Neural crest cell (in vitro differentiated cells): ENCODE results near the gene PORCN. TPM values are rescaled to one million over a fixed set of nuclear protein-coding genes. Genes with fewer than 3 reads are reported as not detected.
"Not testable (repeated sequence)": the region's sequence is repeated elsewhere in the genome, so short reads cannot be mapped to it uniquely, and the experiment has no call there.

ENCODE experiments used
- DNase-seq: peaks from one replicate; pipeline ENCODE4 v3.0.0; 2021; ENCODE audit warnings: low read depth, mixed read lengths, low spot score
- H3K27ac Mint-ChIP-seq: one replicate; pipeline ENCODE4 v1.8.0; 2021; ENCODE audit warnings: mild to moderate bottlenecking, mixed read lengths; ENCODE audit not compliant: unreplicated experiment
- H3K27me3 Mint-ChIP-seq: 2 replicates; pipeline ENCODE4 v1.8.0; 2021; ENCODE audit warnings: low read depth, mild to moderate bottlenecking, mixed read lengths
- H3K36me3 Mint-ChIP-seq: 2 replicates; pipeline ENCODE4 v1.8.0; 2021; ENCODE audit warnings: low read depth, mild to moderate bottlenecking, mixed read lengths
- H3K4me1 Mint-ChIP-seq: 2 replicates; pipeline ENCODE4 v1.8.0; 2021; ENCODE audit warnings: mixed read lengths
- H3K4me3 Mint-ChIP-seq: one replicate; pipeline ENCODE4 v1.8.0; 2021; ENCODE audit warnings: mild to moderate bottlenecking, mixed read lengths
- H3K9me3 Mint-ChIP-seq: 2 replicates; pipeline ENCODE4 v1.8.0; 2021; ENCODE audit warnings: mixed read lengths
- CTCF ChIP-seq: fragments of 200-600 bp; sonication (generic); conservative IDR thresholded peaks from 2 replicates; pipeline ENCODE4 v1.5.0; 2021; ENCODE audit warnings: antibody characterized with exemption, mild to moderate bottlenecking
- total RNA-seq: library from RNA; stranded (reverse); gene quantifications from 2 replicates; pipeline ENCODE4 v1.2.1, GENCODE V29; 2021

Gene PORCN
- total RNA-seq, 1 donor from 2014 or later: 13.0 TPM

- no peaks in the 10 kb centered on the region for H3K27me3 Mint-ChIP-seq
- H3K4me1 Mint-ChIP-seq: peaks cover 19% of the 10 kb centered on the region
- TF ChIP-seq CTCF: no peak
- H3K9me3 Mint-ChIP-seq: peaks cover 3% of the 10 kb centered on the region
- H3K4me3 Mint-ChIP-seq: peak within 1 kb of the TSS; percentile 90
- H3K27ac Mint-ChIP-seq: peak within 1 kb of the TSS; percentile 78
- H3K36me3 Mint-ChIP-seq: peaks cover 14% of the 10 kb centered on the region
- peak; percentile 74 for DNase-seq
Observed at GRCh38 chrX:48521353-48522243, 12.8 kb downstream of the PORCN start, which contains the start of gene EBP. TSS of gene EBP (plus strand) at chrX:48521808. CDS start at chrX:48523772, 1,964 bp downstream.

GRCh38 chrX:48522291-48522690, 13.5 kb downstream of the PORCN start:
- Mint-ChIP-seq H3K4me1 (peaks cover 21% of the 10 kb centered on the region), H3K9me3 (peaks cover 3% of the 10 kb centered on the region), H3K36me3 (peaks cover 16% of the 10 kb centered on the region), H3K4me3 (peak overlapping the region; percentile 90), H3K27ac (peak overlapping the region; percentile 78), H3K27me3 (no peaks in the 10 kb centered on the region)
- no peak for TF ChIP-seq CTCF
- no peak for DNase-seq

- TF ChIP-seq CTCF: no peak
- peaks cover 22% of the 10 kb centered on the region for H3K36me3 Mint-ChIP-seq
- no peak for DNase-seq
- H3K9me3 Mint-ChIP-seq: peaks cover 3% of the 10 kb centered on the region
- H3K4me3 Mint-ChIP-seq: peak overlapping the region; percentile 82
- peaks cover 21% of the 10 kb centered on the region for H3K4me1 Mint-ChIP-seq
- no peaks in the 10 kb centered on the region for H3K27me3 Mint-ChIP-seq
- no peak overlapping the region for H3K27ac Mint-ChIP-seq
Observed at GRCh38 chrX:48523682-48524081, 14.9 kb downstream of the PORCN start.

GRCh38 chrX:48525853-48526252, 17.1 kb downstream of the PORCN start:
- not testable (repeated sequence) for H3K9me3 Mint-ChIP-seq, DNase-seq
- H3K36me3 Mint-ChIP-seq: peaks cover 21% of the 10 kb centered on the region

GRCh38 chrX:48530736-48531135, 21.9 kb downstream of the PORCN start:
- Mint-ChIP-seq H3K36me3 (peaks cover 21% of the 10 kb centered on the region), H3K9me3 (peaks cover 9% of the 10 kb centered on the region), H3K27ac (no peak overlapping the region), H3K27me3 (no peaks in the 10 kb centered on the region), H3K4me1 (peaks cover 5% of the 10 kb centered on the region), H3K4me3 (no peak overlapping the region)
- no peak for TF ChIP-seq CTCF
- DNase-seq: no peak

More at GRCh38 chrX:48525853-48526252, 17.1 kb downstream of the PORCN start:
- H3K27ac Mint-ChIP-seq, H3K27me3 Mint-ChIP-seq: not testable (repeated sequence)
- peaks cover 18% of the 10 kb centered on the region for H3K4me1 Mint-ChIP-seq
- H3K4me3 Mint-ChIP-seq: peak overlapping the region; percentile 31

- H3K9me3 Mint-ChIP-seq: peaks cover 9% of the 10 kb centered on the region
- H3K4me3 Mint-ChIP-seq: no peak overlapping the region
- no peak for DNase-seq
- peaks cover 18% of the 10 kb centered on the region for H3K36me3 Mint-ChIP-seq
- H3K27ac Mint-ChIP-seq: peak overlapping the region; percentile 28
- H3K27me3 Mint-ChIP-seq: no peaks in the 10 kb centered on the region
- H3K4me1 Mint-ChIP-seq: peaks cover 3% of the 10 kb centered on the region
- TF ChIP-seq CTCF: no peak
Observed at GRCh38 chrX:48531358-48531959, 22.7 kb downstream of the PORCN start.
